RWPE1 (cell line): Measurements from ENCODE around the gene SEC14L1.
A peak's percentile ranks its signal among the peaks of the same experiment; 100 is the strongest.

Experiments
- CTCF ChIA-PET: fragments of 350-600 bp; sonication (Branson Sonifier 250); formaldehyde crosslinking; extraction: SDS; loops from one replicate; lab custom pipeline; 2021; lab: Yijun Ruan, JAX
- POLR2A ChIA-PET: fragments of 400-600 bp; formaldehyde crosslinking; extraction: SDS; loops from one replicate; lab custom pipeline; 2020; ENCODE audit warnings: antibody characterized with exemption; ENCODE audit not compliant: low non-redundant PET; lab: Yijun Ruan, JAX
- DNase-seq: peaks from one replicate; pipeline ENCODE4 v3.0.0; 2012; ENCODE audit warnings: low spot score
- H3K27ac ChIP-seq: fragments of 450-650 bp; 2 replicates; pipeline ENCODE4 v1.5.1; 2017
- TF ChIP-seq, protein P1 (sequence below): fragments of 450-650 bp; conservative IDR thresholded peaks from 2 replicates; pipeline ENCODE4 v1.5.1; 2017; ENCODE audit warnings: low read depth, mild to moderate bottlenecking

SEC14L1 gene

DNA sequence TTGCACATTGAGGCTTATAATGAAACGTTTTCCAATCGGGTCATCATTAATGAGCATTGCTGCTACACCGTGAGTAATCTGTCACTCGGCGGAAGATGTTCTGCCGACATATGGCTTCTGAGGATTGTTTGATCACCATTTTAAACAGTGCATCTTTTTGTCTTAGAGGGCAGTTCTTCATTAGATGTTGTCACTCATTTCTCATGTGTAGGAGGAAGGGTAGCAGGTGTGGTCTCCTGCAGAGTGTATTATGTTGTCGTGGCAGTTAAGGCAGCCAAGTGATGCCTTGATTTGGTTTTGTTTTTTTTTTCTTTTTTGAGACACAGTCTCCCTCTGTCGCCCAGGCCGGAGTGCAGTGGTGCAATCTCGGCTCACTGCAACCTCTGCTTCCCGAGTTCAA, 50.5 kb downstream of the SEC14L1 start:
- H3K27ac ChIP-seq: no peak overlapping the region
- POLR2A ChIA-PET: no interaction called here
- TF ChIP-seq, protein P1, sequence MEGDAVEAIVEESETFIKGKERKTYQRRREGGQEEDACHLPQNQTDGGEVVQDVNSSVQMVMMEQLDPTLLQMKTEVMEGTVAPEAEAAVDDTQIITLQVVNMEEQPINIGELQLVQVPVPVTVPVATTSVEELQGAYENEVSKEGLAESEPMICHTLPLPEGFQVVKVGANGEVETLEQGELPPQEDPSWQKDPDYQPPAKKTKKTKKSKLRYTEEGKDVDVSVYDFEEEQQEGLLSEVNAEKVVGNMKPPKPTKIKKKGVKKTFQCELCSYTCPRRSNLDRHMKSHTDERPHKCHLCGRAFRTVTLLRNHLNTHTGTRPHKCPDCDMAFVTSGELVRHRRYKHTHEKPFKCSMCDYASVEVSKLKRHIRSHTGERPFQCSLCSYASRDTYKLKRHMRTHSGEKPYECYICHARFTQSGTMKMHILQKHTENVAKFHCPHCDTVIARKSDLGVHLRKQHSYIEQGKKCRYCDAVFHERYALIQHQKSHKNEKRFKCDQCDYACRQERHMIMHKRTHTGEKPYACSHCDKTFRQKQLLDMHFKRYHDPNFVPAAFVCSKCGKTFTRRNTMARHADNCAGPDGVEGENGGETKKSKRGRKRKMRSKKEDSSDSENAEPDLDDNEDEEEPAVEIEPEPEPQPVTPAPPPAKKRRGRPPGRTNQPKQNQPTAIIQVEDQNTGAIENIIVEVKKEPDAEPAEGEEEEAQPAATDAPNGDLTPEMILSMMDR: no peak
- CTCF ChIA-PET: no interaction called here
- DNase-seq: no peak

DNA sequence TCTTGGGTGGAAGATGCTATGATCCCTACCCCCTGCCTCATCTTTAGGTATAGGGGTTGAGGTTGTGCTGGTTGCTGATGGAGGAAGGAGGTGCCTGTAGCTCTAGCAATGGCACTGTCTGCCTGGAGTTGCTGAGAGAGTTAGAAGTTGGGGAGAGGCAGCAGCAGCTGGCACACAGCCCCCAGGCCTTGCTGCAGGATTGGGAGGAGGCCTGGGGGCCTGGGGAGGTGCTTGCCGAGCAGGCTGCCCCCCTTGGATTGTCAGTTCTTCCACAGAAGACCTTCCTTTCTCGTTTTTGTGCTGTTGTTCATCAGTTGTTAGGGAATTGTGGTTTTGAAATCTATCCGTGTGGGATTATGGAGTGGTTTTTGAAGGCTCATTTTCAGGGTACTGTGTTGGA, 52.9 kb downstream of the SEC14L1 start:
- no peak for DNase-seq
- H3K27ac ChIP-seq: no peak overlapping the region
- TF ChIP-seq, protein P1: no peak
- ChIA-PET POLR2A (no interaction called here), CTCF (no interaction called here)

DNA sequence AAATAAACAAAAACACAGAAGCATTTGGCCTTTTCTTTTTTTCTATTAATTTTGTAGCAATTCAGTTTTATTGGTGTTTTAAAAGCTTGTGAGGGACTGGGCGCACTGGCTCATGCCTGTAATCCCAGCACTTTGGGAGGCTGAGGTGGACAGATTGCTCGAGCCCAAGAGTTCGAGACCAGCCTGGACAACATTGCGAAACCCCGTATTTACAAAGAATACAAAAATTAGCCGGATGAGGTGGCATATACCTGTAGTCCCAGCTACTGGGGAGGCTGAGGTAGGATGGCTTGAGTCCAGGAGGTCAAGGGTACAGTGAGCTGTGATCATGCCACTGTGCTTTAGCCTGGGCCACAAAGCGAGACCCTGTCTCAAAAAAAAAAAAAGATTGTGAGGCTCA, 53.4 kb downstream of the SEC14L1 start:
- POLR2A ChIA-PET: no interaction called here
- no peak overlapping the region for H3K27ac ChIP-seq
- TF ChIP-seq, protein P1: no peak
- no peak for DNase-seq
- CTCF ChIA-PET: no interaction called here

GRCh38 chr17:77196251-77196650, 55.5 kb downstream of the SEC14L1 start:
- CTCF ChIA-PET: interaction anchor here (0.6 kb wide), 2 partner anchors 184 to 307 kb away, joined by 3 to 4 read pairs; no protein-coding TSS in a partner anchor
- no peak overlapping the region for H3K27ac ChIP-seq
- POLR2A ChIA-PET: no interaction called here
- TF ChIP-seq, protein P1: no peak
- no peak for DNase-seq

- no peak for DNase-seq
- ChIA-PET POLR2A (no interaction called here), CTCF (no interaction called here)
- no peak overlapping the region for H3K27ac ChIP-seq
- TF ChIP-seq, protein P1: no peak
Measured at GRCh38 chr17:77197115-77197514, 56.3 kb downstream of the SEC14L1 start.

DNA sequence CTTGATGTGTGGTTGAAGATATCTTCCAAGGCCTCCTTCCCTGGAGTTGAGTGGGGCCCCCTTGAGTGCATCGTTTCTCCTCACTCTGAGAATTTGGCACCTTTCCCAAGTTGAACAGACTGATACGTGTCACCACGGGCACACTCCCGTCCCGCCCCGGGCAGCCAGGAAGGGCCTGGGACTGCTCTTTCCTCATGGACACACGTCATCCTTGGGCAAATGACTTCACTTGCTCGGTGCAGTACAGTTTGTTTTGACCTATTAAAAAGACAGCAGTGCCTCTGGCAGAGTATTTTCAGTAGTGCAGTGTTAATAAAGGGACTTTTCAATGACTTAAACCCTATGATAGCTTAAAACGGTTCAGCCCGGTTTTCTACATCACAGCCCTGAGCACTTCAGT, 59.9 kb downstream of the SEC14L1 start:
- POLR2A ChIA-PET: no interaction called here
- CTCF ChIA-PET: interaction anchor here (0.7 kb wide), 1 partner anchor 111 kb away, joined by 4 read pairs; no protein-coding TSS in a partner anchor
- peak overlapping the region; percentile 4; the same call in 1 of the 2 replicates for H3K27ac ChIP-seq
- TF ChIP-seq, protein P1: no peak
- DNase-seq: no peak

- 0 out of 2 replicates have a peak overlapping the region, but pooled peaks have one; percentile 2 for H3K27ac ChIP-seq
- ChIA-PET CTCF (interaction anchor here (0.8 to 1.6 kb wide), 2 partner anchors 11 to 137 kb away, joined by 3 to 13 read pairs; no protein-coding TSS in a partner anchor), POLR2A (no interaction called here)
- no peak for DNase-seq
- TF ChIP-seq, protein P1: no peak
Measured at GRCh38 chr17:77203436-77203835, 62.7 kb downstream of the SEC14L1 start.
